ENCODE measurements around the gene PHF10. TPM values are rescaled to one million over a fixed set of nuclear protein-coding genes. Genes with fewer than 3 reads are reported as not detected.

PHF10 gene
- total and polyA plus RNA-seq, 2 donors (not counting 3 experiments of a cell fraction or from before 2014, with no cell fraction given), result 19.1 to 62.4 TPM

- peak overlapping the region; percentile 9 for H3K27ac ChIP-seq (ENCODE audit: insufficient read depth, low read depth, low read length)
- TF ChIP-seq, protein P1, sequence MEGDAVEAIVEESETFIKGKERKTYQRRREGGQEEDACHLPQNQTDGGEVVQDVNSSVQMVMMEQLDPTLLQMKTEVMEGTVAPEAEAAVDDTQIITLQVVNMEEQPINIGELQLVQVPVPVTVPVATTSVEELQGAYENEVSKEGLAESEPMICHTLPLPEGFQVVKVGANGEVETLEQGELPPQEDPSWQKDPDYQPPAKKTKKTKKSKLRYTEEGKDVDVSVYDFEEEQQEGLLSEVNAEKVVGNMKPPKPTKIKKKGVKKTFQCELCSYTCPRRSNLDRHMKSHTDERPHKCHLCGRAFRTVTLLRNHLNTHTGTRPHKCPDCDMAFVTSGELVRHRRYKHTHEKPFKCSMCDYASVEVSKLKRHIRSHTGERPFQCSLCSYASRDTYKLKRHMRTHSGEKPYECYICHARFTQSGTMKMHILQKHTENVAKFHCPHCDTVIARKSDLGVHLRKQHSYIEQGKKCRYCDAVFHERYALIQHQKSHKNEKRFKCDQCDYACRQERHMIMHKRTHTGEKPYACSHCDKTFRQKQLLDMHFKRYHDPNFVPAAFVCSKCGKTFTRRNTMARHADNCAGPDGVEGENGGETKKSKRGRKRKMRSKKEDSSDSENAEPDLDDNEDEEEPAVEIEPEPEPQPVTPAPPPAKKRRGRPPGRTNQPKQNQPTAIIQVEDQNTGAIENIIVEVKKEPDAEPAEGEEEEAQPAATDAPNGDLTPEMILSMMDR (IDR thresholded peaks at IDR 0.05; ENCODE audit: extremely low read depth in 1 of 2, insufficient read depth in 1 of 2, low read depth in 1 of 2, low read length in 2 of 2), result no peak
- no peak for TF ChIP-seq EZH2 (IDR thresholded peaks at IDR 0.05; ENCODE audit: borderline replicate concordance, low read depth, low read length, severe bottlenecking)
- no peak for TF ChIP-seq GATA2 (IDR thresholded peaks at IDR 0.05; ENCODE audit: insufficient read depth, insufficient read length, low read depth, low read length)
- TF ChIP-seq POLR2A (IDR thresholded peaks at IDR 0.05; ENCODE audit: low read depth, low read length), result no peak
- no peak for TF ChIP-seq JUN (IDR thresholded peaks at IDR 0.05; ENCODE audit: borderline replicate concordance, insufficient read depth, insufficient read length, low read depth)
- no peak for TF ChIP-seq MYC (IDR thresholded peaks at IDR 0.05; ENCODE audit: low read depth, low read length)
- TF ChIP-seq POLR2AphosphoS5 (IDR thresholded peaks at IDR 0.05; ENCODE audit: insufficient read depth, low read depth, low read length), result no peak
- no peak for TF ChIP-seq MAX (IDR thresholded peaks at IDR 0.05; ENCODE audit: insufficient read depth, insufficient read length)
- no peak for TF ChIP-seq FOS (IDR thresholded peaks at IDR 0.05; ENCODE audit: borderline replicate concordance, insufficient read depth, low read length)
- BruUV-seq (replicated peaks), result no TSS peak
- H3K4me2 ChIP-seq (ENCODE audit: insufficient read depth, low read length), result no peak overlapping the region
- no peak overlapping the region for H3K9ac ChIP-seq (replicated peaks; ENCODE audit: extremely low read depth, insufficient read depth, low read length)
- intact Hi-C loops (cut with micrococcal nuclease) (no loop called here), dilution Hi-C loops (cut with MboI; ENCODE audit: extremely low pct_ligation_motif_present, low sequenced_read_pairs) (no loop called here)
- no peak overlapping the region for H2AFZ ChIP-seq (ENCODE audit: low read depth, low read length)
- no peaks in the 10 kb centered on the region for H4K20me1 ChIP-seq (replicated peaks; ENCODE audit: control insufficient read depth, extremely low read depth, insufficient read depth, low read length)
- no peaks in the 10 kb centered on the region for H3K79me2 ChIP-seq (ENCODE audit: control insufficient read depth, insufficient read depth, low read length)
- H3K36me3 ChIP-seq (ENCODE audit: control insufficient read depth in 2 of 2, extremely low read depth in 1 of 2, insufficient read depth in 2 of 2, low read length in 2 of 2), result peaks cover 0 to 5% of the 10 kb centered on the region in 2 experiments
- CTCF ChIA-PET, result no interaction called here
- no peaks in the 10 kb centered on the region for H3K27me3 ChIP-seq (ENCODE audit: control insufficient read depth in 2 of 2, insufficient read depth in 2 of 2, low read length in 2 of 2)
- POLR2A ChIA-PET, result no interaction called here
- DNase-seq (ENCODE audit: low read depth, low spot score) (no peak), FAIRE-seq (no peak)
- H3K9me1 ChIP-seq (replicated peaks; ENCODE audit: control insufficient read depth, extremely low read depth, insufficient read depth, low read length), result no peaks in the 10 kb centered on the region
- H3K4me3 ChIP-seq (replicated peaks in 1 of 3; ENCODE audit: insufficient read depth in 1 of 3, low read depth in 1 of 3, low read length in 3 of 3), result no peak overlapping the region
- H3K4me1 ChIP-seq (ENCODE audit: control insufficient read depth, extremely low read depth, insufficient read depth, low read length), result peaks cover 26% of the 10 kb centered on the region
- no peaks in the 10 kb centered on the region for H3K9me3 ChIP-seq (replicated peaks; ENCODE audit: control insufficient read depth, insufficient read depth, low read length)
Measured at GRCh38 chr6:169671563-169671962, 52.7 kb downstream of the PHF10 start.
